OCI-LY3 (cell line): Measurements from ENCODE around the gene RER1.

Experiments
- CTCF ChIP-seq: fragments of 200-600, 300-600 bp; sonication (generic); IDR thresholded peaks from 2 replicates; pipeline ENCODE4 v1.5.1; 2014; ENCODE audit warnings: antibody characterized with exemption, low read length, low read depth
- EZH2phosphoT487 ChIP-seq: fragments of 200-600 bp; shearing (Covaris generic); IDR thresholded peaks from 2 replicates; pipeline ENCODE4 v1.6.1; 2018; ENCODE audit warnings: antibody characterized with exemption, mixed run types, low read depth

- no peak for TF ChIP-seq CTCF
- TF ChIP-seq EZH2phosphoT487, result no peak
These were observed 43.5 kb downstream of the RER1 start for GRCh38 chr1:2435091-2435490.
